Nephron (organoid): ENCODE results near the gene PAN3.

Experiments used
- H3K27ac Mint-ChIP-seq, 3 experiments: 2 replicates each; pipeline ENCODE4 v1.8.0; 2020; ENCODE audit warnings: mixed read lengths in 3 of 3, mild to moderate bottlenecking in 2 of 3, moderate library complexity in 1 of 3
- H3K27me3 Mint-ChIP-seq: 2 replicates; pipeline ENCODE4 v1.8.0; 2021; ENCODE audit warnings: low read depth, mild to moderate bottlenecking, moderate library complexity, mixed read lengths
- H3K36me3 Mint-ChIP-seq: 2 replicates; pipeline ENCODE4 v1.8.0; 2020; ENCODE audit warnings: low read depth, mixed read lengths
- H3K4me1 Mint-ChIP-seq: 2 replicates; pipeline ENCODE4 v1.8.0; 2020; ENCODE audit warnings: mixed read lengths
- H3K4me3 Mint-ChIP-seq, 3 experiments: 2 replicates each; pipeline ENCODE4 v1.8.0; 2020; ENCODE audit warnings: mild to moderate bottlenecking in 3 of 3, mixed read lengths in 3 of 3, moderate library complexity in 2 of 3
- H3K9me3 Mint-ChIP-seq: 2 replicates; pipeline ENCODE4 v1.8.0; 2020; ENCODE audit warnings: mixed read lengths
- TF ChIP-seq, protein P1 (sequence below), 3 experiments: fragments of 200-600 bp; sonication (generic); IDR thresholded peaks; one replicate each; pipeline ENCODE4 v1.5.0; 2021; ENCODE audit warnings: antibody characterized with exemption in 3 of 3; ENCODE audit not compliant: unreplicated experiment in 3 of 3

Gene PAN3

GRCh38 chr13:28204690-28205443, 66.5 kb downstream of the PAN3 start:
- no peak overlapping the region for H3K4me3 Mint-ChIP-seq
- no peaks in the 10 kb centered on the region for H3K27me3 Mint-ChIP-seq
- H3K9me3 Mint-ChIP-seq: no peaks in the 10 kb centered on the region
- H3K4me1 Mint-ChIP-seq: no peaks in the 10 kb centered on the region
- H3K27ac Mint-ChIP-seq: no peak overlapping the region
- TF ChIP-seq, protein P1, sequence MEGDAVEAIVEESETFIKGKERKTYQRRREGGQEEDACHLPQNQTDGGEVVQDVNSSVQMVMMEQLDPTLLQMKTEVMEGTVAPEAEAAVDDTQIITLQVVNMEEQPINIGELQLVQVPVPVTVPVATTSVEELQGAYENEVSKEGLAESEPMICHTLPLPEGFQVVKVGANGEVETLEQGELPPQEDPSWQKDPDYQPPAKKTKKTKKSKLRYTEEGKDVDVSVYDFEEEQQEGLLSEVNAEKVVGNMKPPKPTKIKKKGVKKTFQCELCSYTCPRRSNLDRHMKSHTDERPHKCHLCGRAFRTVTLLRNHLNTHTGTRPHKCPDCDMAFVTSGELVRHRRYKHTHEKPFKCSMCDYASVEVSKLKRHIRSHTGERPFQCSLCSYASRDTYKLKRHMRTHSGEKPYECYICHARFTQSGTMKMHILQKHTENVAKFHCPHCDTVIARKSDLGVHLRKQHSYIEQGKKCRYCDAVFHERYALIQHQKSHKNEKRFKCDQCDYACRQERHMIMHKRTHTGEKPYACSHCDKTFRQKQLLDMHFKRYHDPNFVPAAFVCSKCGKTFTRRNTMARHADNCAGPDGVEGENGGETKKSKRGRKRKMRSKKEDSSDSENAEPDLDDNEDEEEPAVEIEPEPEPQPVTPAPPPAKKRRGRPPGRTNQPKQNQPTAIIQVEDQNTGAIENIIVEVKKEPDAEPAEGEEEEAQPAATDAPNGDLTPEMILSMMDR (IDR thresholded peaks at IDR 0.05; ENCODE audit: unreplicated experiment in 3 of 3): no peak
- H3K36me3 Mint-ChIP-seq: peaks cover 55% of the 10 kb centered on the region

DNA sequence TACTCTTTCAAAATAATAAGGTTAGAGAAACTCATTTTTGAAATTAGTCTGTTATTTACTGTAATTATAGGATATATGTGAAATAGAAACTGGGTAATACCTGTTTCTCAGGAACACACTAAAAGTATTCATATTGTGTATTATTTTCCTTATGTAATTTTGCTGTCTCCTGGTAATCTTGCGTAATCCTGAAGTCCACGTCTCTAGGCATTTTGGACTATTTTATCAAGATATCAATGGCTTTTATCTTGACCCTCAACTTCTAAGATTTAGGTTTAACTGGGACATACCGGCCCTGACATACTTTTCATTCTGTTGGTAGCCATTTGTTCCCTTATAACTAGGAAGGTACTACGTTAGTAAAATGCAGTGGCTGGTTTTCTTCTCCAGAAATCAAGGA, 80.3 kb downstream of the PAN3 start:
- Mint-ChIP-seq H3K9me3 (no peaks in the 10 kb centered on the region), H3K27me3 (no peaks in the 10 kb centered on the region), H3K4me3 (no peak overlapping the region), H3K27ac (no peak overlapping the region), H3K36me3 (peaks cover 18% of the 10 kb centered on the region), H3K4me1 (no peaks in the 10 kb centered on the region)
- TF ChIP-seq, protein P1 (IDR thresholded peaks at IDR 0.05; ENCODE audit: unreplicated experiment in 3 of 3): no peak

DNA sequence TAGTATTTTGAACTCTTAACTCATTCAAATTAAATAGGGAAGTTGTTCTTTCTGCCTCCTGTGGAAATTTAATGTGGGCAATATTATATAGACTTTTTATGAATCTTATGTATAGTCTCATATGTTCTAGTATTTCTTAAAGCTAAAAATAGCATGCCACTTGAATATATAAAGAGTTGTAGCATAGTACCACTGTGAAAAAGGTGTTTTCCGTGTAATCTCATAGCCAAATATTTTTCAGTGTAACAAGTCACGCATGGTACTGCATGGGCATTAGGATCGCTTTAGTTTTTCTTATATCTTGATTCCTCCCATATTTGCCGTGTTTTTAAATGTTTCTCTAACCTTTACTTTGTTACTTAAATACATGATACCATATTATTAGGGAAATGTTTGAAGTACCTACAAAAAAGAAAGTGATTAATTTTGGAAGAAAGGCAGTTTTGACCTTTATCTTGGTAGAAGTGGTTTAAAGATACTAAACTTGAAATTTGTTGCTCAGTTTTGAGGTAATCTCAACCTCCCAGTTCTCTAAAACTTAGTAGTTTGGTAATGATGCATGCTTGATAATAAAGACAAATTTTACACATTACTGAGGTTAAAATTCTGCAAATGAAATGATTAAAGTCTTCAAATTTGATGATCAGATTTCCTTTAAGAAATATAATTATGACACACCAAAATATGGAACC, 81.2 kb downstream of the PAN3 start:
- Mint-ChIP-seq H3K27ac (no peak overlapping the region), H3K4me3 (no peak overlapping the region), H3K4me1 (no peaks in the 10 kb centered on the region), H3K27me3 (no peaks in the 10 kb centered on the region), H3K36me3 (peaks cover 12% of the 10 kb centered on the region), H3K9me3 (no peaks in the 10 kb centered on the region)
- TF ChIP-seq, protein P1 (IDR thresholded peaks at IDR 0.05; ENCODE audit: unreplicated experiment in 3 of 3): no peak

DNA sequence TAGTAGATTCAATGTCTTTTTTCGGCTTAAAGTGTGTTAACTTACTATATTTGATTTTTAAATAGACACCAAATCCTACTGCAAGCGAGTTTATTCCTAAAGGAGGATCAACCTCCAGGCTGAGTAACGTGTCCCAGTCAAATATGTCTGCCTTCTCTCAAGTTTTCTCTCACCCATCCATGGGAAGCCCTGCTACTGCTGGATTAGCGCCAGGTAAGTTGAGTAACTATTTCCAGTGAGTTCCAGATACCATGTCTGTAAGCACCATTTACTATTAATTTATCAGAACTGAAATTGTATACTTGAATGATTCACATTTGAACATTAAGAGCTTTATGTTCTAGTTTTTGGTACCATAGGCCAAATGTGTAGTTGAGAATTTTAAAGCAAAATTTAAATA, 81.8 kb downstream of the PAN3 start:
- H3K9me3 Mint-ChIP-seq: no peaks in the 10 kb centered on the region
- H3K27ac Mint-ChIP-seq: no peak overlapping the region
- no peaks in the 10 kb centered on the region for H3K4me1 Mint-ChIP-seq
- H3K27me3 Mint-ChIP-seq: no peaks in the 10 kb centered on the region
- no peak overlapping the region for H3K4me3 Mint-ChIP-seq
- H3K36me3 Mint-ChIP-seq: peaks cover 9% of the 10 kb centered on the region
- TF ChIP-seq, protein P1 (IDR thresholded peaks at IDR 0.05; ENCODE audit: unreplicated experiment in 3 of 3): no peak

- H3K4me3 Mint-ChIP-seq: no peak overlapping the region
- peaks cover 23% of the 10 kb centered on the region for H3K36me3 Mint-ChIP-seq
- H3K27me3 Mint-ChIP-seq: no peaks in the 10 kb centered on the region
- no peak overlapping the region for H3K27ac Mint-ChIP-seq
- no peaks in the 10 kb centered on the region for H3K9me3 Mint-ChIP-seq
- H3K4me1 Mint-ChIP-seq: no peaks in the 10 kb centered on the region
- TF ChIP-seq, protein P1 (IDR thresholded peaks at IDR 0.05; ENCODE audit: unreplicated experiment in 3 of 3): no peak
Observed at GRCh38 chr13:28229522-28230411, 91.4 kb downstream of the PAN3 start.
